ENCODE measurements around the gene PPP1CC. TPM values are rescaled to one million over a fixed set of nuclear protein-coding genes. Genes with fewer than 3 reads are reported as not detected.

PPP1CC gene
- polyA plus RNA-seq (2013, experiment 1 of 2) = 313 TPM
- 313 TPM for polyA plus RNA-seq (2013, experiment 2 of 2)

GRCh38 chr12:110742718-110743570, at the start of gene PPP1CC:
Gene PPP1CC (minus strand): TSS chr12:110742891. CDS start chr12:110742707, 184 bp downstream.
- Histone ChIP-seq H3K79me1 (ENCODE audit: low read depth, low read length) (peaks cover 3% of the 10 kb centered on the region), H4K8ac (ENCODE audit: low read depth, low read length) (no peak within 1 kb of the TSS), H3K23ac (ENCODE audit: low read depth, low read length, poor library complexity) (peak within 1 kb of the TSS; percentile 96), H2BK15ac (ENCODE audit: low read length) (peak within 1 kb of the TSS; percentile 63), H3K27ac (replicated peaks; ENCODE audit: low read length) (peak within 1 kb of the TSS; percentile 73), H3K36me3 (replicated peaks in 1 of 2; ENCODE audit: control insufficient read depth in 2 of 2, insufficient read depth in 2 of 2, low read length in 2 of 2) (peaks cover 3 to 21% of the 10 kb centered on the region in 2 donors), H2BK12ac (ENCODE audit: low read length) (no peak within 1 kb of the TSS), H3K4me1 (ENCODE audit: control insufficient read depth in 2 of 2, insufficient read depth in 1 of 2, low read depth in 1 of 2, low read length in 2 of 2) (peaks cover 15 to 32% of the 10 kb centered on the region in 2 donors), H3K4ac (ENCODE audit: low read length) (peak within 1 kb of the TSS; percentile 91), H3K4me3 (ENCODE audit: low read length in 2 of 2) (peak within 1 kb of the TSS; percentile 82 to 99), H2AFZ (ENCODE audit: low read length) (peak within 1 kb of the TSS; percentile 95), H3K4me2 (ENCODE audit: insufficient read depth, low read length, poor library complexity, severe bottlenecking) (peak within 1 kb of the TSS; percentile 75), H3K9me3 (replicated peaks in 1 of 2; ENCODE audit: control insufficient read depth in 2 of 2, insufficient read depth in 1 of 2, low read depth in 1 of 2, low read length in 2 of 2) (no peaks in the 10 kb centered on the region), H2BK120ac (ENCODE audit: low read depth, low read length) (no peak within 1 kb of the TSS), H2AK5ac (ENCODE audit: low read depth, low read length) (peak within 1 kb of the TSS; percentile 94), H3K18ac (ENCODE audit: low read length) (peak within 1 kb of the TSS; percentile 97), H3K14ac (ENCODE audit: low read length) (no peak within 1 kb of the TSS), H4K91ac (ENCODE audit: low read depth, low read length, poor library complexity) (no peak within 1 kb of the TSS), H3K27me3 (ENCODE audit: control insufficient read depth in 3 of 3, insufficient read depth in 3 of 3, low read depth in 1 of 3, low read length in 3 of 3) (peaks cover 0 to 2% (median 0%) of the 10 kb centered on the region in 3 experiments), H3K9ac (ENCODE audit: low read depth, low read length, poor library complexity) (peak within 1 kb of the TSS; percentile 92), H2BK5ac (ENCODE audit: low read length) (peak within 1 kb of the TSS; percentile 91)
- DNase-seq (ENCODE audit: low spot score) = peak; percentile 94
- WGBS, 2 donors (ENCODE audit: extremely low coverage in 2 of 2, insufficient read length in 2 of 2, insufficient replicate concordance in 1 of 2) = no CpG with 5 or more reads among the region's 63 CpGs

GRCh38 chr12:110791589-110791988, 48.9 kb upstream of the PPP1CC start:
- Histone ChIP-seq H2BK15ac (ENCODE audit: low read length) (no peak overlapping the region), H3K14ac (ENCODE audit: low read length) (no peak overlapping the region), H3K79me1 (ENCODE audit: low read depth, low read length) (peaks cover 2% of the 10 kb centered on the region), H3K36me3 (replicated peaks in 1 of 2; ENCODE audit: control insufficient read depth in 2 of 2, insufficient read depth in 2 of 2, low read length in 2 of 2) (no peaks in the 10 kb centered on the region), H2BK120ac (ENCODE audit: low read depth, low read length) (no peak overlapping the region), H3K4ac (ENCODE audit: low read length) (no peak overlapping the region), H3K27ac (replicated peaks; ENCODE audit: low read length) (no peak overlapping the region), H2AFZ (ENCODE audit: low read length) (no peak overlapping the region), H2AK5ac (ENCODE audit: low read depth, low read length) (no peak overlapping the region), H2BK12ac (ENCODE audit: low read length) (no peak overlapping the region), H3K23ac (ENCODE audit: low read depth, low read length, poor library complexity) (no peak overlapping the region), H3K9me3 (replicated peaks in 1 of 2; ENCODE audit: control insufficient read depth in 2 of 2, insufficient read depth in 1 of 2, low read depth in 1 of 2, low read length in 2 of 2) (no peaks in the 10 kb centered on the region), H4K8ac (ENCODE audit: low read depth, low read length) (no peak overlapping the region), H3K9ac (ENCODE audit: low read depth, low read length, poor library complexity) (no peak overlapping the region), H3K27me3 (ENCODE audit: control insufficient read depth in 3 of 3, insufficient read depth in 3 of 3, low read depth in 1 of 3, low read length in 3 of 3) (no peaks in the 10 kb centered on the region), H4K91ac (ENCODE audit: low read depth, low read length, poor library complexity) (no peak overlapping the region), H3K18ac (ENCODE audit: low read length) (no peak overlapping the region), H3K4me2 (ENCODE audit: insufficient read depth, low read length, poor library complexity, severe bottlenecking) (no peak overlapping the region), H3K4me1 (ENCODE audit: control insufficient read depth in 2 of 2, insufficient read depth in 1 of 2, low read depth in 1 of 2, low read length in 2 of 2) (no peaks in the 10 kb centered on the region), H3K4me3 (ENCODE audit: low read length in 2 of 2) (no peak overlapping the region), H2BK5ac (ENCODE audit: low read length) (no peak overlapping the region)
- no peak for DNase-seq (ENCODE audit: low spot score)
- WGBS, 2 donors (ENCODE audit: extremely low coverage in 2 of 2, insufficient read length in 2 of 2, insufficient replicate concordance in 1 of 2) = no CpG with 5 or more reads among the region's 3 CpGs

GRCh38 chr12:110790301-110790700, 47.6 kb upstream of the PPP1CC start:
- Histone ChIP-seq H3K4me3 (ENCODE audit: low read length in 2 of 2) (no peak overlapping the region), H2BK15ac (ENCODE audit: low read length) (no peak overlapping the region), H3K4me2 (ENCODE audit: insufficient read depth, low read length, poor library complexity, severe bottlenecking) (no peak overlapping the region), H2BK120ac (ENCODE audit: low read depth, low read length) (no peak overlapping the region), H2AK5ac (ENCODE audit: low read depth, low read length) (no peak overlapping the region), H3K14ac (ENCODE audit: low read length) (no peak overlapping the region), H3K27me3 (ENCODE audit: control insufficient read depth in 3 of 3, insufficient read depth in 3 of 3, low read depth in 1 of 3, low read length in 3 of 3) (no peaks in the 10 kb centered on the region), H4K91ac (ENCODE audit: low read depth, low read length, poor library complexity) (no peak overlapping the region), H3K79me1 (ENCODE audit: low read depth, low read length) (peaks cover 2% of the 10 kb centered on the region), H3K4ac (ENCODE audit: low read length) (no peak overlapping the region), H2BK12ac (ENCODE audit: low read length) (no peak overlapping the region), H2BK5ac (ENCODE audit: low read length) (no peak overlapping the region), H3K23ac (ENCODE audit: low read depth, low read length, poor library complexity) (no peak overlapping the region), H3K9ac (ENCODE audit: low read depth, low read length, poor library complexity) (no peak overlapping the region), H3K9me3 (replicated peaks in 1 of 2; ENCODE audit: control insufficient read depth in 2 of 2, insufficient read depth in 1 of 2, low read depth in 1 of 2, low read length in 2 of 2) (no peaks in the 10 kb centered on the region), H3K36me3 (replicated peaks in 1 of 2; ENCODE audit: control insufficient read depth in 2 of 2, insufficient read depth in 2 of 2, low read length in 2 of 2) (no peaks in the 10 kb centered on the region), H4K8ac (ENCODE audit: low read depth, low read length) (no peak overlapping the region), H3K4me1 (ENCODE audit: control insufficient read depth in 2 of 2, insufficient read depth in 1 of 2, low read depth in 1 of 2, low read length in 2 of 2) (no peaks in the 10 kb centered on the region), H3K18ac (ENCODE audit: low read length) (no peak overlapping the region), H2AFZ (ENCODE audit: low read length) (no peak overlapping the region), H3K27ac (replicated peaks; ENCODE audit: low read length) (no peak overlapping the region)
- WGBS, 2 donors (ENCODE audit: extremely low coverage in 2 of 2, insufficient read length in 2 of 2, insufficient replicate concordance in 1 of 2) = no CpG with 5 or more reads among the region's 1 CpG
- DNase-seq (ENCODE audit: low spot score) = no peak

DNA sequence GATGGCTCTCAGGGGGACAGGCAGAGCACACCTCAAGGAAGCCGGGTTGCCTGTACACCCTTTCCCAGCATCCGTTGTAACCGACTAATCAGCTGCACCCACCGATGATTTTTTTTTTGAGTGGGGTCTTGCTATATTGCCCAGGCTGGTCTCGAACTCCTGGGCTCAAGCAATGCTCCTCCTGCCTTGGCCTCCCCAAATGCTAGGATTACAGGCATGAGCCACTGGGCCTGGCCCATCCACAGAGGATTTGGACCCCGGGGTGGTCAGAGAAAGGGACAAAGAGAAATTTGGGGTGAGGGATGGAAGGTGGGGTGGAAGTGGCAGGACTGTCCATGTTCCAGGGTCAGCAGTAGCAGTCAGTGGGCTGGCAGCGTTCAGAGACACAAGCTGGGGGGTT, 43.3 kb upstream of the PPP1CC start:
- Histone ChIP-seq H2BK120ac (ENCODE audit: low read depth, low read length) (no peak overlapping the region), H3K4me2 (ENCODE audit: insufficient read depth, low read length, poor library complexity, severe bottlenecking) (no peak overlapping the region), H2BK15ac (ENCODE audit: low read length) (no peak overlapping the region), H2AFZ (ENCODE audit: low read length) (no peak overlapping the region), H3K4me3 (ENCODE audit: low read length in 2 of 2) (no peak overlapping the region), H3K18ac (ENCODE audit: low read length) (peak overlapping the region; percentile 13), H3K9ac (ENCODE audit: low read depth, low read length, poor library complexity) (no peak overlapping the region), H3K14ac (ENCODE audit: low read length) (peak overlapping the region; percentile 32), H3K36me3 (replicated peaks in 1 of 2; ENCODE audit: control insufficient read depth in 2 of 2, insufficient read depth in 2 of 2, low read length in 2 of 2) (no peaks in the 10 kb centered on the region), H4K91ac (ENCODE audit: low read depth, low read length, poor library complexity) (no peak overlapping the region), H3K23ac (ENCODE audit: low read depth, low read length, poor library complexity) (no peak overlapping the region), H3K27ac (replicated peaks; ENCODE audit: low read length) (no peak overlapping the region), H2BK5ac (ENCODE audit: low read length) (no peak overlapping the region), H2BK12ac (ENCODE audit: low read length) (no peak overlapping the region), H3K9me3 (replicated peaks in 1 of 2; ENCODE audit: control insufficient read depth in 2 of 2, insufficient read depth in 1 of 2, low read depth in 1 of 2, low read length in 2 of 2) (no peaks in the 10 kb centered on the region), H3K27me3 (ENCODE audit: control insufficient read depth in 3 of 3, insufficient read depth in 3 of 3, low read depth in 1 of 3, low read length in 3 of 3) (no peaks in the 10 kb centered on the region), H3K4me1 (ENCODE audit: control insufficient read depth in 2 of 2, insufficient read depth in 1 of 2, low read depth in 1 of 2, low read length in 2 of 2) (no peaks in the 10 kb centered on the region), H3K79me1 (ENCODE audit: low read depth, low read length) (peaks cover 2% of the 10 kb centered on the region), H4K8ac (ENCODE audit: low read depth, low read length) (no peak overlapping the region), H3K4ac (ENCODE audit: low read length) (no peak overlapping the region), H2AK5ac (ENCODE audit: low read depth, low read length) (no peak overlapping the region)
- DNase-seq (ENCODE audit: low spot score) = no peak
- WGBS, 2 donors (ENCODE audit: extremely low coverage in 2 of 2, insufficient read length in 2 of 2, insufficient replicate concordance in 1 of 2) = no CpG with 5 or more reads among the region's 7 CpGs
